OCI-LY3 (cell line): Measurements from ENCODE around the gene ASF1B.

Experiments used
- H2AFZ ChIP-seq: fragments of 200-600, 300-600 bp; shearing (Covaris generic); 2 replicates; pipeline ENCODE4 v1.6.0; 2014; ENCODE audit warnings: antibody characterized with exemption, low read depth, low read length
- H3K27ac ChIP-seq: fragments of 200-600, 300-600 bp; sonication (generic); 2 replicates; pipeline ENCODE4 v1.5.1; 2014; ENCODE audit warnings: mild to moderate bottlenecking, low read length, moderate library complexity, mixed read lengths
- H3K27me3 ChIP-seq: fragments of 200-600, 300-600 bp; sonication (generic); 2 replicates; pipeline ENCODE4 v1.6.1; 2014; ENCODE audit warnings: low read depth, low read length, mixed read lengths
- H3K36me3 ChIP-seq: fragments of 200-600, 300-600 bp; sonication (generic); replicated peaks from 2 replicates; pipeline ENCODE3; 2014; ENCODE audit warnings: low read depth, low read length, mixed read lengths
- H3K4me1 ChIP-seq: fragments of 300-600, 200-600 bp; sonication (generic); 2 replicates; pipeline ENCODE4 v1.6.1; 2014; ENCODE audit warnings: low read length, mixed read lengths
- H3K4me2 ChIP-seq: fragments of 200-600, 300-600 bp; sonication (generic); 2 replicates; pipeline ENCODE4 v1.6.1; 2014; ENCODE audit warnings: low read length, mixed read lengths
- H3K4me3 ChIP-seq: fragments of 300-600, 200-600 bp; sonication (generic); 2 replicates; pipeline ENCODE4 v1.5.1; 2014; ENCODE audit warnings: antibody characterized with exemption, mild to moderate bottlenecking, low read length, moderate library complexity
- H3K79me2 ChIP-seq: fragments of 300-600, 200-600 bp; shearing (Covaris generic); 2 replicates; pipeline ENCODE4 v1.6.1; 2014; ENCODE audit warnings: mild to moderate bottlenecking, low read length, mixed read lengths
- H3K9ac ChIP-seq: fragments of 300-600, 200-600 bp; shearing (Covaris generic); 2 replicates; pipeline ENCODE4 v1.6.0; 2014; ENCODE audit warnings: mild to moderate bottlenecking, low read length, moderate library complexity
- H3K9me3 ChIP-seq: fragments of 200-600, 300-600 bp; shearing (Covaris generic); 2 replicates; pipeline ENCODE4 v1.6.1; 2014; ENCODE audit warnings: low read length, mixed read lengths; ENCODE audit not compliant: insufficient read depth
- H4K20me1 ChIP-seq: fragments of 200-600, 300-600 bp; sonication (generic); 2 replicates; pipeline ENCODE4 v1.6.1; 2016; ENCODE audit warnings: low read length, mixed read lengths; ENCODE audit not compliant: insufficient read depth
- CTCF ChIP-seq: fragments of 200-600, 300-600 bp; sonication (generic); IDR thresholded peaks from 2 replicates; pipeline ENCODE4 v1.5.1; 2014; ENCODE audit warnings: antibody characterized with exemption, low read length, low read depth
- EZH2phosphoT487 ChIP-seq: fragments of 200-600 bp; shearing (Covaris generic); IDR thresholded peaks from 2 replicates; pipeline ENCODE4 v1.6.1; 2018; ENCODE audit warnings: antibody characterized with exemption, mixed run types, low read depth

The ASF1B gene

GRCh38 chr19:14073925-14074838, 62.2 kb downstream of the ASF1B start:
- H3K9ac ChIP-seq, result peak overlapping the region; percentile 60
- H3K4me3 ChIP-seq, result peak overlapping the region; percentile 81
- H3K27me3 ChIP-seq, result no peaks in the 10 kb centered on the region
- H3K27ac ChIP-seq, result no peak overlapping the region
- H3K4me2 ChIP-seq, result peak overlapping the region; percentile 91
- no peaks in the 10 kb centered on the region for H4K20me1 ChIP-seq
- TF ChIP-seq CTCF, result peak; percentile 3; the same call in 1 of the 2 replicates
- no peak for TF ChIP-seq EZH2phosphoT487
- H2AFZ ChIP-seq, result peak overlapping the region; percentile 33
- H3K36me3 ChIP-seq, result no peaks in the 10 kb centered on the region
- H3K4me1 ChIP-seq, result peaks cover 17% of the 10 kb centered on the region
- no peaks in the 10 kb centered on the region for H3K79me2 ChIP-seq
- H3K9me3 ChIP-seq, result no peaks in the 10 kb centered on the region

GRCh38 chr19:14073261-14073924, 63.0 kb downstream of the ASF1B start:
- Histone ChIP-seq H2AFZ (peak overlapping the region; percentile 89), H3K9ac (peak overlapping the region; percentile 60), H3K4me2 (peak overlapping the region; percentile 91), H3K4me1 (peaks cover 17% of the 10 kb centered on the region), H3K27ac (0 out of 2 replicates have a peak overlapping the region, but pooled peaks have one; percentile 12), H3K79me2 (no peaks in the 10 kb centered on the region), H3K27me3 (no peaks in the 10 kb centered on the region), H4K20me1 (no peaks in the 10 kb centered on the region), H3K36me3 (no peaks in the 10 kb centered on the region), H3K4me3 (peak overlapping the region; percentile 81), H3K9me3 (no peaks in the 10 kb centered on the region)
- TF ChIP-seq EZH2phosphoT487 (no peak), CTCF (peak; percentile 20; the same call in 1 of the 2 replicates)

- Histone ChIP-seq H3K9ac (peak within 1 kb of the TSS; percentile 75), H3K36me3 (no peaks in the 10 kb centered on the region), H3K79me2 (no peaks in the 10 kb centered on the region), H3K27ac (peak within 1 kb of the TSS; percentile 37), H3K27me3 (no peaks in the 10 kb centered on the region), H3K4me2 (peak within 1 kb of the TSS; percentile 91), H3K9me3 (no peaks in the 10 kb centered on the region), H4K20me1 (no peaks in the 10 kb centered on the region), H3K4me3 (peak within 1 kb of the TSS; percentile 81), H2AFZ (peak within 1 kb of the TSS; percentile 89), H3K4me1 (peaks cover 17% of the 10 kb centered on the region)
- no peak for TF ChIP-seq EZH2phosphoT487
- no peak for TF ChIP-seq CTCF
These were observed 63.7 kb downstream of the ASF1B start, which contains the start of gene MISP3 for GRCh38 chr19:14072535-14073260. MISP3 (plus strand) TSS chr19:14072786; CDS start chr19:14073310, 524 bp downstream.
